Mesothelial cell of epicardium (in vitro differentiated cells): ENCODE results near the gene ADAT1. TPM values are rescaled to one million over a fixed set of nuclear protein-coding genes. Genes with fewer than 3 reads are reported as not detected.

ENCODE experiments used
- DNase-seq, 2 experiments: peaks; one replicate each; pipeline ENCODE4 v3.0.0; 2021; ENCODE audit warnings: low spot score in 2 of 2; ENCODE audit not compliant: unreplicated experiment in 2 of 2
- H3K27ac Mint-ChIP-seq: 2 replicates; pipeline ENCODE4 v1.8.0; 2021; ENCODE audit warnings: mixed read lengths
- H3K27me3 Mint-ChIP-seq: 2 replicates; pipeline ENCODE4 v1.8.0; 2021; ENCODE audit warnings: low read depth, mixed read lengths
- H3K36me3 Mint-ChIP-seq: 2 replicates; pipeline ENCODE4 v1.8.0; 2021; ENCODE audit warnings: mixed read lengths
- H3K4me1 Mint-ChIP-seq: 2 replicates; pipeline ENCODE4 v1.8.0; 2021; ENCODE audit warnings: mixed read lengths
- H3K4me3 Mint-ChIP-seq: 2 replicates; pipeline ENCODE4 v1.8.0; 2021; ENCODE audit warnings: mild to moderate bottlenecking, moderate library complexity, mixed read lengths
- H3K9me3 Mint-ChIP-seq: 2 replicates; pipeline ENCODE4 v1.8.0; 2021; ENCODE audit warnings: mixed read lengths
- total RNA-seq: library from RNA; stranded (reverse); gene quantifications from 3 replicates; pipeline ENCODE4 v1.2.1, GENCODE V29; 2021
- TF ChIP-seq, protein P1 (sequence below): fragments of 200-600 bp; sonication (generic); IDR thresholded peaks from one replicate; pipeline ENCODE4 v1.5.0; 2021; ENCODE audit warnings: antibody characterized with exemption; ENCODE audit not compliant: unreplicated experiment

The ADAT1 gene
- total RNA-seq, 1 donor from 2014 or later = 58.7 TPM

DNA sequence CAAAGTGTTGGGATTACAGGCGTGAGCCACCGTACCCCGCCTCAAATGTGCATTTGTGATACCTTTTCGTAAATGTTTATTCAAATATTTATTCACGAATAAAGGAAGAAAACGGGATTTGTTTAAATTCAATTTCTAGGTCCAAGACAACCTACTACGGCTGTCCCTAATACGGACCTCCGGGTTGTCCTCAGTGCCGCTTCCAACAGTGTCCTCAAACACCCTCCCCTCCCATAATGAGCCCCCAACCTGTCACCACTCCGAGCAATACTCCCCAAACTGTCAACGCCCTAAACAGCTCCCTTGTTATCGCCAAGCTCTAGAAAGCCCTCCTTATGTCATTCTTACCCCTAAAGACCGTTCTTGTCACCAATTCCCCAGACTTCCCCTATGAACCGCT, 57.4 kb downstream of the ADAT1 start:
- H3K27ac Mint-ChIP-seq = peak overlapping the region; percentile 96
- no peaks in the 10 kb centered on the region for H3K9me3 Mint-ChIP-seq
- peaks cover 6% of the 10 kb centered on the region for H3K36me3 Mint-ChIP-seq
- no peak for DNase-seq
- TF ChIP-seq, protein P1, sequence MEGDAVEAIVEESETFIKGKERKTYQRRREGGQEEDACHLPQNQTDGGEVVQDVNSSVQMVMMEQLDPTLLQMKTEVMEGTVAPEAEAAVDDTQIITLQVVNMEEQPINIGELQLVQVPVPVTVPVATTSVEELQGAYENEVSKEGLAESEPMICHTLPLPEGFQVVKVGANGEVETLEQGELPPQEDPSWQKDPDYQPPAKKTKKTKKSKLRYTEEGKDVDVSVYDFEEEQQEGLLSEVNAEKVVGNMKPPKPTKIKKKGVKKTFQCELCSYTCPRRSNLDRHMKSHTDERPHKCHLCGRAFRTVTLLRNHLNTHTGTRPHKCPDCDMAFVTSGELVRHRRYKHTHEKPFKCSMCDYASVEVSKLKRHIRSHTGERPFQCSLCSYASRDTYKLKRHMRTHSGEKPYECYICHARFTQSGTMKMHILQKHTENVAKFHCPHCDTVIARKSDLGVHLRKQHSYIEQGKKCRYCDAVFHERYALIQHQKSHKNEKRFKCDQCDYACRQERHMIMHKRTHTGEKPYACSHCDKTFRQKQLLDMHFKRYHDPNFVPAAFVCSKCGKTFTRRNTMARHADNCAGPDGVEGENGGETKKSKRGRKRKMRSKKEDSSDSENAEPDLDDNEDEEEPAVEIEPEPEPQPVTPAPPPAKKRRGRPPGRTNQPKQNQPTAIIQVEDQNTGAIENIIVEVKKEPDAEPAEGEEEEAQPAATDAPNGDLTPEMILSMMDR = no peak
- peaks cover 26% of the 10 kb centered on the region for H3K4me1 Mint-ChIP-seq
- peak overlapping the region; percentile 95 for H3K4me3 Mint-ChIP-seq
- H3K27me3 Mint-ChIP-seq = peaks cover 11% of the 10 kb centered on the region

DNA sequence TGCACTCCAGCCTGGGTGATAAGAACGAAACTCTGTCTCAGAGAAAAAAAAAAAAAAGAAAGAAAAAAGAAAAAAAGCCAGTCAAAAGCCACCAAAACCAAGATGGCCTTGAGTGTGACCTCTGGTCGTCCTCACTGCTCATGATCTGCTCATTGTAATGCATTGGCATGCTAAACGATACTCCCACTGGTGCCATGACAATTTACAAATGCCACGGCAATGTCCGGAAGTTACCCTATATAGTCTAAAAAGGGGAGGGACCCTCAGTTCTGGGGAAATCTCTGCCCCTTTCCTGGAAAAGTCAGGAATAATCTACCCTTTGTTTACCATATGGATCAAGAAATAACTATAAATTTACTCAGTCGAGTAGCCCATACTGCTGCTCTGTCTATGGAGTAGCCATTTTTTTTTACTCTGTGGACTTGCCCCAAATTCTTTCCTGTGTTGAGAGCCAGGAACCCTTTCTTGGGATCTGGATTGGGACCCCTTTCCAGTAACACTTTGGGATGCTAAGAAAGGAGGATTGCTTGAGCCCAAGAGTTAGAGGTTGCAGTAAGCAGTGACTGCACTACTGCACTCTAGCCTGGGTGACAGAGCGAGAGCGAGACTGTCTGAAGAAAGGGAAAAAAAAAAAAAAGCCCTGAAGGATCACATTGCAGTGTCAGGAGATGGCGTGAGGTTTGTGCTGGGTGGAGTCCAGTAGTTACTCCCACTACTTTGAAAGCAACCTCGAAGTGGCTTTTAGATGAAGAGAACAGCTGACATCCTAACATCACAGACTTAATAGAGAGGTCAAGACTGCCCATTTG, 63.3 kb downstream of the ADAT1 start:
- H3K36me3 Mint-ChIP-seq = no peaks in the 10 kb centered on the region
- no peak overlapping the region for H3K4me3 Mint-ChIP-seq
- H3K9me3 Mint-ChIP-seq = no peaks in the 10 kb centered on the region
- peak overlapping the region; percentile 2 for H3K27ac Mint-ChIP-seq
- TF ChIP-seq, protein P1 = no peak
- H3K27me3 Mint-ChIP-seq = peaks cover 11% of the 10 kb centered on the region
- no peak for DNase-seq
- peaks cover 29% of the 10 kb centered on the region for H3K4me1 Mint-ChIP-seq

DNA sequence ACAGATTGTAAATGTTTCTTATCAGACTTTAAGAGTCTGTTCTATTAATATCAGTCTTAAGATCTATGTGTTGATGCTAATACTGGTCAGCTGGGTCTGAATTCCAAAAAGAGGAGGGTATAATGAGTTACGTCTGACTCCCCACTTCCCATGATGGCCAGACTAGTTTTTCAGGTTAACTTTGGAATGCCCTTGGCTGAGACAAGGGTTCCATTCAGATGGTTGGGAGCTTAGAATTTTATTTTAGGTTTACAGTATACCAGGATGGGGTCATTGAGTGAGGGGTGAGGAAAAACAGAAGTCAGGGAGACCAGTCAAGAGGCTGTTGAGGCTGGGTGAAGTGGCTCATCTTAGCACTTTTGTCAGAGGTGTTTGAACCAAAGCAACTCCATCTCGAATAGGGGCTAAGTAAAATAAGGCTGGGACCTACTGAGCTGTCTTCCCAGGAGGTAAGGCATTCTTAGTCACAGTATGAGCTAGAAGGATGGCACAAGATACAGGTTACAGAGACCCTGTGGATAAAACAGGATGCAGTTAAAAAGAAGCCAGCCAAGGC, 64.2 kb downstream of the ADAT1 start:
- peaks cover 7% of the 10 kb centered on the region for H3K27me3 Mint-ChIP-seq
- peak overlapping the region; percentile 73 for H3K27ac Mint-ChIP-seq
- H3K9me3 Mint-ChIP-seq = no peaks in the 10 kb centered on the region
- peaks cover 31% of the 10 kb centered on the region for H3K4me1 Mint-ChIP-seq
- DNase-seq = no peak
- no peak overlapping the region for H3K4me3 Mint-ChIP-seq
- no peaks in the 10 kb centered on the region for H3K36me3 Mint-ChIP-seq
- TF ChIP-seq, protein P1 = no peak

DNA sequence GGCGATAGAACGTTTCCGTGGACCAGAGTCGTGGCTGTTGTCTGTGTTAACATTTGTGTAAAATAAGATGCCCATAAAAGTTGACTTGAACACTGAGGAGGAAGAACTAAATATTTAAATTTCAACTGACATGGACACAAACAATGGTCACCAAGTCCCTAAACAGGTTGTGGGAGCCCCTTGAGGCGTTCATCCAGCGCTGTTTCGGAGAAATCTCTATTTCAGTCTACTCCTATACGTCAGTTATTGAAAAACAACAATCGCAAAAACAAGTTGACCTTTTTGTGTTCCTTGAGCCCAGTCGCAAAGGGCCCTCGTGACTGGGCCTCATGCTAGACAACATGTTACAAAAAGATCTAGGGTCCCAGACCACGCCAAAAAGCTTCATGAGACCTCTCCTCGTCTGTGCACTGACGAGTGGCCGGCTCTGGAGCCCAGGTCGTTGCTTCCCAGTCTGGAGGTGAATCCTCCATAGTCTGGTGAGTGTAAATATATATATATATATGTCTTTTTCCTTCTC, 66.6 kb downstream of the ADAT1 start:
- Mint-ChIP-seq H3K27ac (peak overlapping the region; percentile 93), H3K4me1 (peaks cover 31% of the 10 kb centered on the region), H3K4me3 (peak overlapping the region; percentile 96), H3K36me3 (no peaks in the 10 kb centered on the region), H3K27me3 (no peaks in the 10 kb centered on the region), H3K9me3 (no peaks in the 10 kb centered on the region)
- TF ChIP-seq, protein P1 = no peak
- no peak for DNase-seq

DNA sequence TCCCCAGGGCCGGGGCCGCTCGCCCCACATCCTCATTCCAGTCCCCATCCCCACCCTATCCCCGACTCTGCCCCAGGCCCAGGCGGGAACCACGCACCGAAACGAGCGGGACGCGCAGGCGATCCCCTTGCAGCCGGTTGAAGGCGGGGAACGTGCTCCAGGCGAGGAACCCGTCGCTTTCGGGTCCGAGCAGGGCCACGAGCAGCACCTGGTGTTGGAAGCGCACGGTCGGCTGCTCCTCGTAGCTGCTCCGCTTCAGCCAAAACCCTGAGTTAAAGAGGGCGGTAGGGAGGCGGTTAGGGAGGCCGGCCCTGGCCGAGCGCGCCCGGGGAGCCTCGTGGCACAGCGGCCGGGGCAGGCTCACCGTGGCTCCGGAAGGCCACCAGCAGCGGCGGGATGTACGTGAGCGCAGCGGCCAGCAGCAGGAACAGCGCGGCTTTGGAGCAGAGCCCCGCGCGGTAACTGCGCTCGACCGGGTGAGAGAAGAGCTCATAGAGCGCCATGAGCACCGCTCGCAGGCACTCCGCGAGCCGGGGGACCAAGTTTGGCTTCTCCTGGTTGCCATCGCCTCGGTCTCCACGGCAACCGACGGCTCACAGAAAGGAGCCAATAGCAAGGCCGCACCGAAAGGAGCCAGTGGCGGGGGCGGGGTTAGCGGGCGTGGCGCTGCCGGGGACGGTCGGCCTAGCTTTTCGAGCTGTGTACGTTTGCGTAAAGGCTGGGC, 67.2 kb downstream of the ADAT1 start, which contains the start of gene TMEM231:
TMEM231 (minus strand) TSS at position 546 of the 724 bp plus-strand sequence; CDS start at position 503, 43 bp downstream.
- Mint-ChIP-seq H3K27me3 (no peaks in the 10 kb centered on the region), H3K9me3 (no peaks in the 10 kb centered on the region), H3K4me1 (peaks cover 31% of the 10 kb centered on the region), H3K4me3 (peak within 1 kb of the TSS; percentile 96), H3K36me3 (no peaks in the 10 kb centered on the region), H3K27ac (peak within 1 kb of the TSS; percentile 96)
- TF ChIP-seq, protein P1 = no peak
- DNase-seq = peak; percentile 91 to 95
